NCI-H526 treated with DMSO at 0.1 percent for 48 hours (cell line): Measurements from ENCODE around the gene EPM2AIP1.
"Not testable (repeated sequence)": the region's sequence is repeated elsewhere in the genome, so short reads cannot be mapped to it uniquely, and the experiment has no call there.

ENCODE experiments used
- DNase-seq: peaks from one replicate; lab custom pipeline; 2025; lab: John Stamatoyannopoulos, UW

Gene EPM2AIP1

DNA sequence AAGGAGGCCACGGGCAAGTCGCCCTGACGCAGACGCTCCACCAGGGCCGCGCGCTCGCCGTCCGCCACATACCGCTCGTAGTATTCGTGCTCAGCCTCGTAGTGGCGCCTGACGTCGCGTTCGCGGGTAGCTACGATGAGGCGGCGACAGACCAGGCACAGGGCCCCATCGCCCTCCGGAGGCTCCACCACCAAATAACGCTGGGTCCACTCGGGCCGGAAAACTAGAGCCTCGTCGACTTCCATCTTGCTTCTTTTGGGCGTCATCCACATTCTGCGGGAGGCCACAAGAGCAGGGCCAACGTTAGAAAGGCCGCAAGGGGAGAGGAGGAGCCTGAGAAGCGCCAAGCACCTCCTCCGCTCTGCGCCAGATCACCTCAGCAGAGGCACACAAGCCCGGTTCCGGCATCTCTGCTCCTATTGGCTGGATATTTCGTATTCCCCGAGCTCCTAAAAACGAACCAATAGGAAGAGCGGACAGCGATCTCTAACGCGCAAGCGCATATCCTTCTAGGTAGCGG is at the start of gene EPM2AIP1:
Gene EPM2AIP1, minus strand, starts transcription at position 326 of the 520 bp plus-strand sequence. Its CDS starts 54 bp downstream, at position 272.
- no peak for DNase-seq

DNA sequence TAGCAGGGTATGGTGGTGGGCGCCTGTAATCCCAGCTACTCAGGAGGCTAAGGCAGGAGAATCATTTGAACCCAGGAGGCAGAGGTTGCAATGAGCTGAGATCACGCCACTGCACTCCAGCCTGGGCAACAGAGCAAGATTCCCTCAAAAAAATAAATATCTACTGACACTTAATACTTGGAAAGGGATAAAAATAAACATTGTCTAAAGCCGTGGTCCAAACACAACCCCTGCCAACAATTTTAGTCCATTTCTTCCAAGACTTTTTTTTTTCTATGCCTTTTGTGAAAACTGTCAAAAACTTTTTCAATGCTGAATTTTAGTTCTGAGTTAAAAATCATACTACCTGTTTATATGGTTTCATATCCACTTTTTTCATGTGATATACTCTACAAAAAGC is 49.8 kb upstream of the EPM2AIP1 start:
- DNase-seq, result not testable (repeated sequence)

DNA sequence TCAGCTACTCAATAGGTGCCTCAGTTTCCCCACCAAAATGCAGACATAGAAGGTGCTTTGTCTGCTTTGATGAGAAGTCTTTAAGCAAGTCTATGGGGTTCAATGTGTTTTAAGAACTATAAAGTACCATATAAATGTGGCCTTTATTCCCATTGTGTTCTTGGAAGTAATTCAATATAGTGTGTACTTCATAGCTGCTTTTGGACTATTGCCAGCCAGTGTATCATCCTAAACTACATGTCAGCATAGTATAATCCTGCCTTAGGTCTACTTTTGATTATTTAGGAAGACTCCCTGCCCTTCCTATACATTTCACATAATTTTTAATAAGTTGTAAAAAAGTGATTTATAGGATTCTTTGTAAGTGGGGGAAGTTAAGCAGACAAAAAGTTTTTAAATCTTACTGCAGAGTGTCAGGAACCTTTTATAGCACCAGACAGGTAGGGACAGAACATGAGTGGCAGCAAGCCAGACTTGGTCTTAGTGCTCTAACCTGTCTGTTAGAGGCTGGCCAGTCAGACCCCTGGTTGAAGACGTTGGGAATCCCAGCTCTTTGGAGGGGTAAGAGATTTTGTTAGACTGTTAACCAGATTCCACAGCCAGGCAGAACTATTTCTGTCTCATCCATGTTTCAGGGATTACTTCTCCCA is 48.7 kb upstream of the EPM2AIP1 start:
- DNase-seq, result no peak

DNA sequence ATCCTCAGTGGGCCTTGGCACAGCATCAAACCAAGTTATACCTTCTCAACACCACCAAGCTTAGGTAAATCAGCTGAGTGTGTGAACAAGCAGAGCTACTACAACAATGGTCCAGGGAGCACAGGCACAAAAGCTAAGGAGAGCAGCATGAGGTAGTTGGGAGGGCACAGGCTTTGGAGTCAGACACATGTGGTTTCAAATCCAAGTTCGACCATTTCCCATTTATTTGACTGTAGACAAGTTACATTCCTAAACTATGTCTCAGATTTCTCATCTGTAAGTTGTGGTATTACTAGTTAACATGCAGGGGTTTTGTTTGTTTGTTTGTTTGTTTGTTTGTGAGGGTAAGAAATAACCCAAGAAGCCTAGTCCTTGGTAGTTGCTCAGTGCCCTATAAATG is 47.3 kb upstream of the EPM2AIP1 start:
- no peak for DNase-seq

DNA sequence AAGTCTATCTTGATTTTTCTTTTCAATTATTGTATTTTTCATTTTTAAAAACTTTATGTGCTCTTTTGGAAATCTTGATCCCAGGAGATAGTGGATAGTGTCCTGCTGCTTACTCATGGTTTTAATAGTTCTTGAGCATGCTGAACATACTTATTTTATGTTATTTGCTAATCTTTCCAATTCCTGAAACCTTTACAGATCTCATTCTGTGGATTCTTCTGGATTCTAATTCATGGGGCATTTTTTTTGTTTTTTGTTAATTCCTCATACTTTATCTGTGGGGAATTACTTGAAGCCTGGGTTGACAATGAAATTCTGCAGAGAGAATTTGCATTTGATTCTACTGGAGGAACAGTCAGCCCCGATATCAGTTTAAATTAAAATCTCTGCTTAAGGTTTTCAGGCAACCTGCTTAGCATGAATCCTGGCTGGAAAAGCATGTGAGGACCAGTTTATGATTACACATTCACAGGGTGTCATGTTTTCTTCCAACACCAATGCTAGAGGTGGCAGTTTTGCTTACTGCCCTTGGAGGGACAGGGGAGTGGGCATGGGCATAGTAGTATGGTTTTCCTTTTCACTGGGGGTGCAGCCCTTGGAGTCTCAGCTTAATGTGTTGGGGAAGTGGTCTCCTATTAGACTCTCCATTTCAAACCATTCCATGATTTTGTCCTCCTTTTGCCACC is 46.4 kb upstream of the EPM2AIP1 start:
- no peak for DNase-seq

DNA sequence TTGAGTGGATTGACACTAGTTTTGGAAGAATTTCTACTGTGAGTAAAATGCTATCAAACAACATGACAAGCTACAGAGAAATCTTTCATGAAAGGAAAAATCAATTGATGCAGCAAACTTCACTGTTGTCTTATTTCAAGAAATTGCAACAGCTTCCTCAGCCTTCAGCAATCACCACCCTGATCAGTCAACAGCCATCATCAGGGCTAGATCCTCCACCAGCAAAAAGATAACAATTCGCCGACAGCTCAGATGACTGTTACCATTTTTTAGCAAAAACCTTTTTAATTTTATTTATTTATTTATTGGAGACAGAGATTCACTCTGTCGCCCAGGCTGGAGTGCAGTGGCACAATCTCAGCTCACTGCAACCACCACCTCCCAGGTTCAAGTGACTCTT is 44.4 kb upstream of the EPM2AIP1 start:
- DNase-seq, result no peak

DNA sequence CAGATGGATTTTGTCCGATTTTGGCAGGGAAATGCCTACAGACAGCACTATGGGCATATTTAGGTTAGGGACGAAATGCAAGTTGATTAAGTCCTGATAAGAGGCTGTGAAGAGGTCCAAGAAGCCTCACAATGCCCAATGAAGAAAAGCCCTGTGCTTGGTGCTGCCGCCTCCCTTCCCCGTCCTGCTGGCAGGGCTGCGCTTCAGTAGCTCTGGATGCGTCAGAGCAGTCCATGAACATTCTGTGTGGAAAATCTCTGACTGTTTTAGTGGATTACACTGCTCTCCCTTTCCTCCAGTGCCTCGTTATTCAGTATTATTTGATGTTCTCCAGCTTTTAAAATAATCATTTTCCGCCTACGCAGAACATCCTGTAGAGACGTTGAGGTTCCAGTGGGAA is 40.0 kb upstream of the EPM2AIP1 start:
- no peak for DNase-seq

DNA sequence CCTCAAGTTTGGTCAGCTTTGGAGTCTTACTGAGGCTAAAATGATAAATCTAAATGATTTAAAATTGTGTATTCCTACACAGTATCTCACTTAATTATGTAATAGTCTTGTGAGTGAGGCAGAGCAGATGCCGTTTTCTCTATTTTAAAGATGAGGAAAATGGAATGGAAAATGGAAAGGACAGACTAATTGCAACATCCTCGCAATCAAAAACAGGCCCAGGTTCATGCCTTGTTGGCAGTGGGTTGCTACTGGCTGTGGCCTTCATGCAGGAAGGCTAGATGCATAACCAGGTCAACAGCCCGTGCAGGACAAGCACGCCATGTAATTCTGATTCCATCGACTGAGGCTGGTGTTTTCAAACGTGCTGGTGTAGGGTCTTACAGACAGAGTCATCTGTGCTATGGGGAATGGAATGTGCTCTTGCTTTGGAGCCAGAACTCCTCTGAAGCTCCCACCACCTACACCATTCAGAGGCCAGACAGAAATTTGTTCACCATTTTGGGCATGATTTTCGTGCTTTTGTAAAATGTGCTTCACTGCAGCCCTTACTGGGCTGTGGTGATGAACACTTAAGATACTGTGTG is 38.3 kb upstream of the EPM2AIP1 start:
- DNase-seq, result no peak

DNA sequence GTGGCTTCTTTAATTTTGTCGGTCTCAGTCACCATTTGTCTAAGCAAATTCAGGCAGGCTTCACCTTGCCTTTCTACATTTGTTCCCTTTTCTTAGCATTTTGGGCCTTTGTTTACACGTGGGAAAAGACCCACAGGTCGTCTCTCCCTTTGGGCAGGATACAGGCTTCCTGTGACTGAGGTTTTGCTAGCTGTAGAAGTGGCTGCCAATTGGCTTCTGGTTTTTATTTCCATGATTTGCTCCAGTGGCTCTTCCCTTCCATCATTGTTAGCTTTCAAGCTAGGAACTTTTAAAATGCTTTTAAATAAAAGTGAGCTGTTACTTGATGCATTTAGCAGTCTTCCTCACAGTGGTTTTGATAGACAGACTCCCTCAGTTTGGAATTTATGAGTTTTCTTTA is 37.7 kb upstream of the EPM2AIP1 start:
- no peak for DNase-seq

DNA sequence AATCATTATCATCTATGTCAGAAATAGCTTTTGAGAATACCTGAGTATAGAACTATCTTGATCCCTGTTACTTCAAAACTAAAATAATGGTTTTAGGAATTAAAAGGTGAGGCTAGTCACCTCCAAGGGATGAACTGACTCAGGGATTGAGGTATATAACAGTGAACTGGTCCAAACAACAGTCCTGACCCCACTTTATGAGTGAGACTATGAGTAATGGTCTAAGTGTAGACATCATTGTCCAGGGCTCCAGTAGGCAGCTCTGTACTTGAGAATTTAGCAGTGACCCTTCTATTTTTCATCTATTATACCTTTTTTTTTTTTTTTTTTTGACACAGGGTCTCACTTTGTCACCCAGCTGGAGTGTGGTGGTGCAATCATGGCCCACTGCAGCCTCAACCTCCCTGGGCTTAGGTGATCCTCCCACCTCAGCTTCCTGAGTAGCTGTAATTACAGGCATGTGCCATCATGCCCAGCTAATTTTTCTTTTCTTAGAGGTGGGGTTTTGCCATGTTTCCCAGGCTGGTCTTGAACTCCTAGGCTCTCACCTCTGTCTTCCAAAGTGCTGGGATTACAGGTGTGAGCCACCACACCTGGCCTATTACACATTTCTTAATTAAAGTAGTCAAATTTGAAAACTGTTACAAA is 36.7 kb upstream of the EPM2AIP1 start:
- DNase-seq, result no peak

DNA sequence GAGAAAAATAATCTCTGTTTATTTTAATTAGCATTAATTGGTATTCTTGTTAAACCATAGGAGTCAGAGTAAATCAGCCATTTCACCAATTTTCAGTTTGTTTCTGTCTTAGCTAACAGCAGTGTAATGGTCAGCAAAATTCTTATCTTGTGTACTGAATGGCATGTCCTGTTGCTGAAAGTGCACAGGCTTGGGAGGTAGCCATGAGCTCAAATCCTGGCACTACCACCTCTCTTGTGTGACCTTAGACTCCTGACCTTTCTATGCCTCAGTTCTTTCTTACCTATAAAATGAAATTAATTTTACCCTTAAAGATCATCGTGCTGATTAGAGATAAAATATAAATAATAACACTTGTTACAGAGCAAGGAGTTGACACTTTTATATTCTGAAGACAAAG is 36.2 kb upstream of the EPM2AIP1 start:
- no peak for DNase-seq

DNA sequence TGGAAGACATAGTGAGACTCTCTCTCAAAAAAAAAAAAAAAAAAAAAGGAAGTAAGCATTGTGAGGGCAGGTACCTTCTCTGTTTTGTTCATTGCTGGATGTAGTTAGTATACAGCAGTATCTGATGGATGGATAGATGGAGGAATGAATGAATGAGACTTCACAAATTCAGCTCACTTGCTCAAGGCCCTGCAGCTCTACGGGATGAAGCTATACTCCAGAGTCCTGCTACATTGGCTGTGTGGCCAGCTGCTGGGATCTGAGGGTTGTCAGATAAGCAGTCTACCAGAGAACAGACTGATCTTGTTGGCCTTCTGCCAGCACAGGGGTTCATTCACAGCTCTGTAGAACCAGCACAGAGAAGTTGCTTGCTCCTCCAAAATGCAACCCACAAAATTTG is 35.4 kb upstream of the EPM2AIP1 start:
- DNase-seq, result no peak

DNA sequence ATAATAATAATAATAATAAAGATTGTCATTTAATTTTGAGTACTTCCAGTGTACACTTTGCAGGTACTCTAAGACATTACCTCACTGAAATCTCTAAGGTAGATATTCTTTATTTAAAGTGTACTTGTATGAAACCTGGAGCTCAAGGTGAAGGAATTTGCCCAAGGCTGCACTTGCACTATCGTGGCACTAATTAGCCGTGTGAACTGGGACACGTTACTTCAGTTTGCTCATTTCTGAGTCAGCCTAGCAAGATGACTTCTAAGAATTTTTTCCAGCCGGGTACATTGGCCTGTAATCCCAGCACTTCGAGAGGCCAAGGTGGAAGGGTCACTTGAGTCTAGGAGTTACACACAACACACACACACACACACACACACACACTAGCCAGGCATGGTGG is 33.9 kb upstream of the EPM2AIP1 start:
- no peak for DNase-seq

DNA sequence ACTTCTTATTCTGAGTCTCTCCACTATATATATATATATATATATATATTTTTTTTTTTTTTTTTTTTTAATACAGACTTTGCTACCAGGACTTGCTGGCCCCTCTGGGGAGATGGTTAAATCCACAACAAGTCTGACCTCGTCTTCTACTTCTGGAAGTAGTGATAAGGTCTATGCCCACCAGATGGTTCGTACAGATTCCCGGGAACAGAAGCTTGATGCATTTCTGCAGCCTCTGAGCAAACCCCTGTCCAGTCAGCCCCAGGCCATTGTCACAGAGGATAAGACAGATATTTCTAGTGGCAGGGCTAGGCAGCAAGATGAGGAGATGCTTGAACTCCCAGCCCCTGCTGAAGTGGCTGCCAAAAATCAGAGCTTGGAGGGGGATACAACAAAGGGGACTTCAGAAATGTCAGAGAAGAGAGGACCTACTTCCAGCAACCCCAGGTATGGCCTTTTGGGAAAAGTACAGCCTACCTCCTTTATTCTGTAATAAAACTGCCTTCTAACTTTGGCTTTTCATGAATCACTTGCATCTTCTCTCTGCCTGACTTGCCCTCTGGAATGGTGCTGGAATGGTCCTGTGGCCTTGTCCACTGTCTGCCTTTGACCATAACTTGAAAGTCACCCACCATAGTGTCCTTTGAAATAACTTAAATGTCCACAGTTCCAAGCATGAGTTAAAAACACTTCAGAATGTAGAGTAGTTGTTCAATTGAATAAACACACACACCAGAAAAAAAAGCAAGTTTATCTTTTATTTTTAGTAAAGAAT is 32.8 kb upstream of the EPM2AIP1 start:
- no peak for DNase-seq

DNA sequence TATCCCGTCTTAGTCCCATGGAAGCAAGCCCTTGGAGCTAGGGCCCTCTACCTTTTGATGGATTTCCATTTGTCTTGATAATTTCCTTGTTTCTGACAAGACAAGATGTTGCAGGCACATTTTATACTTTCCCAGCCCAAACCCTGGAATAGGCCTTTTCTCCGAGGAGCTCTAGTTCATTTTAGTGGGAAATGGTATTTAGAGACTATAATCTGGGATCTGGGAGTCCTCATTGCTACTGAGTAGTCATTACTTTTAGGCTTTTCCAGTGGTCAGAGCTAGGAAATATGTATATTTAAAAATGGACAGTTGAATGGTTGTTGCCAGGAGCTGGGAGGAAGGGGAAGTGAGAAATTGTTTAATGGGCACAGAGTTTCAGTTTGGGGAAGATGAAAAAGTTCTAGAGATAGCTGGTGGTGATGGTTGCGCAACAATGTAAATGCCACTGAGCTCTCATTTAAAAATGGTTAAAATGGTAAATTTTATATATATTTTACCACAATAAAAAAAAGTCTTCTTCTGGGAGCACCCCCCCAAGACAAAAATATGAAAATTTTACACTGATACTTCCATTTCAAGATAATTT is 32.0 kb upstream of the EPM2AIP1 start:
- no peak for DNase-seq

DNA sequence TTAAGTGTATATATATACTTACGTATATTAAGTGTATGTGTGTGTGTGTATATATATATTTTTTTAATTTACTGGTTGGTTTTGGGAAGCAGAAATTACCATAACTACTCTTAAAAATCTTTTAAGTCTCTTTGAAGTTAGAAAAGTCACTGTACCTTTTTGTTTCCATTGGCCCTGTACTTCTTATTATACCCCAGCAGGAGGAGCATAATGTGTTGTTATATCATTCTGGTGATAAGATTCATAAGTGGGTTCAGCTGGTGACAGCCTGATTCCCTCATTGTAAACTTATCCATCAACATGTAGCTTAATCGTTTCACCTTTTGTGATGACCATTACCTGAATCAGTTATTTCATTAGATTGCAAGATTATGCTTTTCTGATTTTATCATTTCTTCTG is 31.2 kb upstream of the EPM2AIP1 start:
- no peak for DNase-seq

DNA sequence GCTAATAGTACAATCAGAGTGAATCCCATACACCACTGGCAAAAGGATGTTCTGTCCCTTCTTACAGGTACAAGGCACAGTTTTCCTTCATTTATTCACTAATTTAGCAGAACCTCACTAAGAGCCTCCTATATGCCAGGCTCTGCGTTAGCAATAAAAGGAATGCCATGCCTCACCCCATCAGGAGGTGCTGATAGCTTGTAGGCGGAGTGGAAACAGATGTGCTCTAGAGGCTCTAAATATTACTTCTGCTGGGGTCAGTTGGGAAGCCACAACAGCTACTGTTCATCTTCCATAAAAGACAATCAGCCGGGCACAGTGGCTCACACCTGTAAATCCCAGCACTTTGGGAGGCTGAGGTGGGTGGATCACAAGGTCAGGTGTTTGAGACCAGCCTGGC is 24.8 kb upstream of the EPM2AIP1 start:
- no peak for DNase-seq

DNA sequence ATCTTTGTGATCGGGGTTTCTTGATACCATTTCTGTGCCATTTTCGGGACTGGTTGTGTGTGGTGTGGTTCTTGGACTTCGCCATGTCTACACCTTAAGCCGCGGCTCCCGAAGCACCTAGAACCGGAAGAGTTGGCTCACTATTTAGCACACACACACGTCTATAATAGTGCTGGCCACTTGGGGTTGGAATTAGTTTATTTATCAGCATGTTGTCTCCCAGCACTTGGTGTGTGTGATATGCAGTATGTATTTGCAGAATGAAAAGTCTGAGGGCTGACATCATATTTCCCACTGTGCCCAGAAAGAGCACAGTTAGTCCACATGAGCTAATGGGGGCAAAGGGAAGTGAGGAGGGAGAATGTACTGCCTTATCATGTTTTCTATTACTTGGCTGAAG is 24.0 kb upstream of the EPM2AIP1 start:
- DNase-seq, result no peak

DNA sequence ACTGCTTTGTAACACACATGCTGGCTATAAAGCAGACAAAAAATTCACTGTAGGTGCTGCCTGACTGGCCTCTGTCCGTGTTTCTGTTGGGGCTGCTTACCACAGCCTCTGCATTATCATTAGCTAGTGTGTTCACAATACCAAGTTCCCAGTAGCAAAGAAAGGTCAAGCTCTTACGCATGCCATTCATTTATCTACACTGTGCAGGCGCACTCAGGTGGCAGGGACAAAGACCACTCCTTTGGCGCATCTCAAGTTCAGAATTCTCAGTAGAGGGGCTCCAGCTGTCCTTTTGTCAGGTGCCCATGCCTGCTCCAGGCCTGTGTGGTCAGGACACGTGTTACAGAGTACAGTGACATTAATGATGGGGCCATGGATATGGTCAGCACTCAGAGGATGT is 22.7 kb upstream of the EPM2AIP1 start:
- DNase-seq, result no peak

DNA sequence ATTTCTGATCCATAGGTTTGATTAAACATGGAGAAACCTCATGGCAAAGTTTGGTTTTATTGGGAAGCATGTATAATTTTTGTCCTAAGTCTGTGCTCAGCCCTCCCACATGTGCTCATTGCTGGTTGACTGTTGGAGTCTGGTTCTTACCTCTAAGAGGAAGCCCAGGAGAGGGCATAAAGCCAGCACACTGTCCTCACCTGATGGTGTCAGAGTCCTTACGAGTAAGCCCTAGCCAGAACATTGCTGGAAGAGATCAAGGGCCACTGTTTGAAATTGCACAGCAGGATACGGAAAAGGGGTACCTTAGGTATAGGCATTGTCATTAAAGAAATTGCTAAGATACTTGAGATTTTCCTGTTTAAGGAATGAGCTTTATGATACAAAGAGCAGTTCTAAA is 21.7 kb upstream of the EPM2AIP1 start:
- no peak for DNase-seq
